ENCODE measurements around the gene COL13A1. TPM values are rescaled to one million over a fixed set of nuclear protein-coding genes. Genes with fewer than 3 reads are reported as not detected.

COL13A1 gene
- total and polyA plus RNA-seq, 2 experiments from 2014 or later, result 57.2 to 150 TPM

GRCh38 chr10:69854511-69855345 is 53.0 kb downstream of the COL13A1 start:
- no peak overlapping the region for H3K27ac ChIP-seq
- H3K4me1 ChIP-seq (ENCODE audit: low read depth), result peaks cover 35% of the 10 kb centered on the region
- no peaks in the 10 kb centered on the region for H3K9me3 ChIP-seq (ENCODE audit: low read depth)
- no peak for TF ChIP-seq CTCF (IDR thresholded peaks at IDR 0.05; ENCODE audit: low read depth, low read length)
- H3K27me3 ChIP-seq, result no peaks in the 10 kb centered on the region
- H3K4me3 ChIP-seq, result no peak overlapping the region
- DNase-seq (ENCODE audit: low read depth in 1 of 2, low spot score in 1 of 2), result no peak
- no peaks in the 10 kb centered on the region for H3K36me3 ChIP-seq

GRCh38 chr10:69855346-69856111 is 53.8 kb downstream of the COL13A1 start:
- Histone ChIP-seq H3K27ac (no peak overlapping the region), H3K36me3 (no peaks in the 10 kb centered on the region)
- no peak for TF ChIP-seq CTCF (IDR thresholded peaks at IDR 0.05; ENCODE audit: low read depth, low read length)

GRCh38 chr10:69856601-69857166 is 55.0 kb downstream of the COL13A1 start:
- no peak for DNase-seq (ENCODE audit: low read depth in 1 of 2, low spot score in 1 of 2)
- Histone ChIP-seq H3K36me3 (no peaks in the 10 kb centered on the region), H3K4me1 (ENCODE audit: low read depth) (peaks cover 48% of the 10 kb centered on the region), H3K4me3 (no peak overlapping the region), H3K9me3 (ENCODE audit: low read depth) (no peaks in the 10 kb centered on the region), H3K27ac (peak overlapping the region; percentile 88), H3K27me3 (no peaks in the 10 kb centered on the region)
- no peak for TF ChIP-seq CTCF (IDR thresholded peaks at IDR 0.05; ENCODE audit: low read depth, low read length)

More at GRCh38 chr10:69855346-69856111, 53.8 kb downstream of the COL13A1 start:
- DNase-seq (ENCODE audit: low read depth in 1 of 2, low spot score in 1 of 2), result no peak
- H3K4me3 ChIP-seq, result no peak overlapping the region
- H3K27me3 ChIP-seq, result no peaks in the 10 kb centered on the region
- H3K4me1 ChIP-seq (ENCODE audit: low read depth), result peaks cover 43% of the 10 kb centered on the region
- no peaks in the 10 kb centered on the region for H3K9me3 ChIP-seq (ENCODE audit: low read depth)

- Histone ChIP-seq H3K27me3 (no peaks in the 10 kb centered on the region), H3K4me1 (ENCODE audit: low read depth) (peaks cover 38% of the 10 kb centered on the region), H3K9me3 (ENCODE audit: low read depth) (no peaks in the 10 kb centered on the region), H3K36me3 (no peaks in the 10 kb centered on the region), H3K27ac (no peak overlapping the region), H3K4me3 (no peak overlapping the region)
- no peak for DNase-seq (ENCODE audit: low read depth in 1 of 2, low spot score in 1 of 2)
- TF ChIP-seq CTCF (IDR thresholded peaks at IDR 0.05; ENCODE audit: low read depth, low read length), result no peak
Measured at GRCh38 chr10:69858201-69858600, 56.5 kb downstream of the COL13A1 start.

GRCh38 chr10:69860271-69860670 is 58.6 kb downstream of the COL13A1 start:
- peaks cover 36% of the 10 kb centered on the region for H3K4me1 ChIP-seq (ENCODE audit: low read depth)
- H3K27me3 ChIP-seq, result no peaks in the 10 kb centered on the region
- no peaks in the 10 kb centered on the region for H3K36me3 ChIP-seq
- no peak for DNase-seq (ENCODE audit: low read depth in 1 of 2, low spot score in 1 of 2)
- peak overlapping the region; percentile 51 for H3K27ac ChIP-seq
- H3K9me3 ChIP-seq (ENCODE audit: low read depth), result no peaks in the 10 kb centered on the region
- no peak overlapping the region for H3K4me3 ChIP-seq
- TF ChIP-seq CTCF (IDR thresholded peaks at IDR 0.05; ENCODE audit: low read depth, low read length), result no peak
